HG02885 (cell line): ENCODE data around the gene MARCKSL1.

Source experiments
- ATAC-seq: cut with Tn5 transposase; IDR thresholded peaks from one replicate; pipeline ENCODE4 v1.9.1; 2021; ENCODE audit warnings: mild to moderate bottlenecking; ENCODE audit not compliant: unreplicated experiment, poor library complexity

The MARCKSL1 gene

GRCh38 chr1:32353431-32353830 is 17.4 kb upstream of the MARCKSL1 start:
- ATAC-seq, result no peak

GRCh38 chr1:32352831-32353383 is 16.9 kb upstream of the MARCKSL1 start:
- no peak for ATAC-seq

- no peak for ATAC-seq
Observed at GRCh38 chr1:32352239-32352745, 16.3 kb upstream of the MARCKSL1 start.

- ATAC-seq, result peak; percentile 93
Observed at GRCh38 chr1:32351399-32352238, 15.6 kb upstream of the MARCKSL1 start.

GRCh38 chr1:32350785-32351398 is 14.9 kb upstream of the MARCKSL1 start:
- ATAC-seq, result peak; percentile 45

- ATAC-seq, result no peak
Observed at GRCh38 chr1:32349211-32349708, 13.2 kb upstream of the MARCKSL1 start.

GRCh38 chr1:32346532-32347157 is 10.6 kb upstream of the MARCKSL1 start:
- no peak for ATAC-seq

GRCh38 chr1:32345289-32345827 is 9.3 kb upstream of the MARCKSL1 start:
- no peak for ATAC-seq

- no peak for ATAC-seq
Observed at GRCh38 chr1:32342704-32343103, 6.7 kb upstream of the MARCKSL1 start.

GRCh38 chr1:32341971-32342370 is 5.9 kb upstream of the MARCKSL1 start:
- ATAC-seq, result no peak

GRCh38 chr1:32341186-32341757 is 5.2 kb upstream of the MARCKSL1 start:
- ATAC-seq, result no peak

- no peak for ATAC-seq
Observed at GRCh38 chr1:32339363-32339978, 3.4 kb upstream of the MARCKSL1 start.

GRCh38 chr1:32338637-32339145 is 2.7 kb upstream of the MARCKSL1 start:
- ATAC-seq, result no peak

GRCh38 chr1:32337855-32338636 is 2.0 kb upstream of the MARCKSL1 start:
- no peak for ATAC-seq

GRCh38 chr1:32336963-32337675 is 1.1 kb upstream of the MARCKSL1 start:
- no peak for ATAC-seq

- no peak for ATAC-seq
Observed at GRCh38 chr1:32336591-32336932, 529 bp upstream of the MARCKSL1 start.

GRCh38 chr1:32335535-32335789 is 571 bp downstream of the MARCKSL1 start:
- ATAC-seq, result no peak

GRCh38 chr1:32334864-32335534 is 1.0 kb downstream of the MARCKSL1 start:
- no peak for ATAC-seq
